Testis (tissue), 2 donors: ENCODE data around the gene GPR173.

Source experiments
- CTCF ChIP-seq, 3 experiments: fragments of 450-650 bp in 2 of 3; fragments of 200-600 bp in 1 of 3; sonication (generic) in 1 of 3; IDR thresholded peaks; one replicate each; pipeline ENCODE4 v1.5.1; 2016 to 2019; ENCODE audit warnings: antibody characterized with exemption in 3 of 3, mild to moderate bottlenecking in 2 of 3, moderate library complexity in 1 of 3
- POLR2A ChIP-seq: fragments of 450-650 bp; IDR thresholded peaks from one replicate; pipeline ENCODE4 v1.6.1; 2017; ENCODE audit warnings: antibody characterized with exemption, mild to moderate bottlenecking, moderate library complexity

- TF ChIP-seq POLR2A (no peak), CTCF (IDR thresholded peaks at IDR 0.05) (no peak)
Observed at GRCh38 chrX:53031380-53031779, 17.2 kb upstream of the GPR173 start.
